Astrocyte (in vitro differentiated cells and primary cell): ENCODE measurements around the gene FBN2. TPM values are rescaled to one million over a fixed set of nuclear protein-coding genes. Genes with fewer than 3 reads are reported as not detected.

ENCODE experiments used
- DNase-seq: peaks from one replicate; pipeline ENCODE4 v3.0.0-alpha.2; 2010; ENCODE audit warnings: low read depth
- FAIRE-seq: peaks from 2 replicates; lab custom pipeline; 2011; peaks lifted over from hg19 to GRCh38; lab: Jason Lieb, UNC
- H2AFZ ChIP-seq: 2 replicates; pipeline ENCODE4 v1.6.0; 2012; ENCODE audit warnings: low read depth, low read length, inconsistent platforms
- H3K27ac ChIP-seq: 2 replicates; pipeline ENCODE4 v1.5.1; 2011; ENCODE audit warnings: low read depth, low read length, inconsistent platforms
- H3K27me3 ChIP-seq: 2 replicates; pipeline ENCODE4 v1.6.0; 2011; ENCODE audit warnings: low read length, inconsistent platforms; ENCODE audit not compliant: insufficient read depth
- H3K36me3 ChIP-seq: 2 replicates; pipeline ENCODE4 v1.5.1; 2011; ENCODE audit warnings: low read length, inconsistent platforms; ENCODE audit not compliant: insufficient read depth
- H3K4me1 ChIP-seq: 2 replicates; pipeline ENCODE4 v1.5.1; 2011; ENCODE audit warnings: low read length, inconsistent platforms; ENCODE audit not compliant: insufficient read depth
- H3K4me2 ChIP-seq: 2 replicates; pipeline ENCODE4 v1.6.0; 2012; ENCODE audit warnings: low read length, inconsistent platforms
- H3K4me3 ChIP-seq: 2 replicates; pipeline ENCODE4 v1.5.1; 2011; ENCODE audit warnings: low read depth, mild to moderate bottlenecking, low read length, inconsistent platforms; ENCODE audit not compliant: insufficient read depth
- H3K79me2 ChIP-seq: 2 replicates; pipeline ENCODE4 v1.6.0; 2012; ENCODE audit warnings: mild to moderate bottlenecking, low read length, inconsistent platforms; ENCODE audit not compliant: insufficient read depth
- H3K9ac ChIP-seq: 2 replicates; pipeline ENCODE4 v1.6.0; 2012; ENCODE audit warnings: mild to moderate bottlenecking, low read length, inconsistent platforms
- H3K9me3 ChIP-seq: 2 replicates; pipeline ENCODE4 v1.5.1; 2012; ENCODE audit warnings: low read depth, mild to moderate bottlenecking, low read length, inconsistent platforms; ENCODE audit not compliant: insufficient read depth
- H4K20me1 ChIP-seq: 2 replicates; pipeline ENCODE4 v1.6.0; 2012; ENCODE audit warnings: low read length, inconsistent platforms; ENCODE audit not compliant: insufficient read depth
- H3K27ac Mint-ChIP-seq: one replicate; pipeline ENCODE4 v1.8.0; 2021; ENCODE audit warnings: mild to moderate bottlenecking, mixed read lengths; ENCODE audit not compliant: unreplicated experiment
- H3K27me3 Mint-ChIP-seq: one replicate; pipeline ENCODE4 v1.8.0; 2021; ENCODE audit warnings: low read depth, mixed read lengths; ENCODE audit not compliant: unreplicated experiment
- H3K36me3 Mint-ChIP-seq: one replicate; pipeline ENCODE4 v1.8.0; 2021; ENCODE audit warnings: low read depth, mixed read lengths; ENCODE audit not compliant: unreplicated experiment
- H3K4me1 Mint-ChIP-seq: one replicate; pipeline ENCODE4 v1.8.0; 2021; ENCODE audit warnings: low read depth, mixed read lengths; ENCODE audit not compliant: unreplicated experiment
- H3K4me3 Mint-ChIP-seq: one replicate; pipeline ENCODE4 v1.8.0; 2021; ENCODE audit warnings: mild to moderate bottlenecking, moderate library complexity, mixed read lengths; ENCODE audit not compliant: unreplicated experiment
- H3K9me3 Mint-ChIP-seq: one replicate; pipeline ENCODE4 v1.8.0; 2021; ENCODE audit warnings: mild to moderate bottlenecking, mixed read lengths; ENCODE audit not compliant: unreplicated experiment
- EZH2 ChIP-seq: IDR thresholded peaks from 2 replicates; pipeline ENCODE4 v1.6.1; 2012; ENCODE audit warnings: mild to moderate bottlenecking, low read length, inconsistent platforms; ENCODE audit not compliant: insufficient read depth
- total RNA-seq: library from RNA; stranded (reverse); gene quantifications from 2 replicates; pipeline ENCODE4 v1.2.1, GENCODE V29; 2021
- TF ChIP-seq, protein P1 (sequence below): IDR thresholded peaks from 2 replicates; pipeline ENCODE4 v1.5.1; 2011; ENCODE audit warnings: low read depth, mild to moderate bottlenecking, inconsistent platforms, low read length, moderate library complexity; ENCODE audit not compliant: insufficient read depth

Gene FBN2
- total RNA-seq, 1 donor from 2014 or later: 176 TPM

DNA sequence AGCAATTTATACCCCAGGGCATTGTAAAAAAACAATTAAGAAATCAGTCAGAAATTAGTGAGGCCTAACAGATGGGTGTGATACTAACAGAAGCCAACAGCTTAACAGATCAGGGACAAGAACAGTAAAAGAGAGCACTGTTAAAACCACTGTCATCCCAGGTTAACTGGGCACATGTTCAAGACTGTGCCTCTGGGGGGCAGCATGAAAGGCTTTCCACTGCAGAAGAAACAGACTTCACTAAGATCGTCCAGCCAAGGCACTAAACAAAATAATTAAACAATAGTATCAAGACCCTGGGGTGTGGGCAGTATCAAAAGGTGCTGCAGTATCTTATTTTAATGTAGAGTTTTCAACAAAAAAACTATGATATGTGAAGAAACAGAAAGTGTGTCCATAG is 43.5 kb downstream of the FBN2 start:
- Histone ChIP-seq H3K9ac (no peak overlapping the region), H3K79me2 (no peaks in the 10 kb centered on the region), H3K36me3 (no peaks in the 10 kb centered on the region), H3K27ac (no peak overlapping the region), H3K4me3 (no peak overlapping the region), H3K9me3 (no peaks in the 10 kb centered on the region), H3K4me1 (no peaks in the 10 kb centered on the region), H4K20me1 (no peaks in the 10 kb centered on the region), H3K4me2 (no peak overlapping the region), H2AFZ (no peak overlapping the region), H3K27me3 (no peaks in the 10 kb centered on the region)
- FAIRE-seq (no peak), DNase-seq (no peak)
- Mint-ChIP-seq H3K4me1 (peaks cover 10% of the 10 kb centered on the region), H3K9me3 (no peaks in the 10 kb centered on the region), H3K36me3 (peaks cover 2% of the 10 kb centered on the region), H3K27ac (no peak overlapping the region), H3K27me3 (no peaks in the 10 kb centered on the region), H3K4me3 (no peak overlapping the region)
- TF ChIP-seq, protein P1, sequence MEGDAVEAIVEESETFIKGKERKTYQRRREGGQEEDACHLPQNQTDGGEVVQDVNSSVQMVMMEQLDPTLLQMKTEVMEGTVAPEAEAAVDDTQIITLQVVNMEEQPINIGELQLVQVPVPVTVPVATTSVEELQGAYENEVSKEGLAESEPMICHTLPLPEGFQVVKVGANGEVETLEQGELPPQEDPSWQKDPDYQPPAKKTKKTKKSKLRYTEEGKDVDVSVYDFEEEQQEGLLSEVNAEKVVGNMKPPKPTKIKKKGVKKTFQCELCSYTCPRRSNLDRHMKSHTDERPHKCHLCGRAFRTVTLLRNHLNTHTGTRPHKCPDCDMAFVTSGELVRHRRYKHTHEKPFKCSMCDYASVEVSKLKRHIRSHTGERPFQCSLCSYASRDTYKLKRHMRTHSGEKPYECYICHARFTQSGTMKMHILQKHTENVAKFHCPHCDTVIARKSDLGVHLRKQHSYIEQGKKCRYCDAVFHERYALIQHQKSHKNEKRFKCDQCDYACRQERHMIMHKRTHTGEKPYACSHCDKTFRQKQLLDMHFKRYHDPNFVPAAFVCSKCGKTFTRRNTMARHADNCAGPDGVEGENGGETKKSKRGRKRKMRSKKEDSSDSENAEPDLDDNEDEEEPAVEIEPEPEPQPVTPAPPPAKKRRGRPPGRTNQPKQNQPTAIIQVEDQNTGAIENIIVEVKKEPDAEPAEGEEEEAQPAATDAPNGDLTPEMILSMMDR: peak; percentile 15
- TF ChIP-seq EZH2: no peak

DNA sequence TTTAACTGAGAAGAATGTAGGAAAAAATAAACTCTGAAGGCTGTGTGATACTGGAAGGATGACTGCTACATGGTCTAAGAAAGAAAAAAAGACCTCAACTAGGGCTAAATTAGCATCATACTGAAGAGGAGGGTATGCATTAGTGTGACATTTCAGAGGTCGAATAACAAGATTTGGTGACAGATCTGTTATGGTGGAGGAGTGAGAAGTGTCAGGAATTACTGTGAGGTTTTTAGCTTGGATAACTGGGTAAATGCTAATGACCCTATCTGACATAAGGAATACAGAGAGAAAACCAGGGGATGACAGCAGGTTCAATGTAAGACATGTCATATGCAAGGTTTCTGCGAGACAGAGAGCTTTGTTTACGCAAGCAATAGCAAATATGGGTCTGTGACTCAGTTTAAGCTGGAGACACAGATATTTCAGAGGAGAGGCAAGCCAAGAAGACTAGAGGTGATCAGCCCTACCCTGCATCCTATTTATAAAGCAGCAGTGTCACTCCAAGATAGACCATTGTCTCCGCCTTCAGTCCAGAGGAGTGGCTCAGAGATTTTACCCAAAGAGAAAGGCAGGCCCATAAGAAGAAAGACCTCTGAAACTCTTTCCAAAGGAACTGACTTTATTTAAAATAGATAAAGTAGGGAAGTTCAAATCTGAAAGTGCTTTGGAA is 44.3 kb downstream of the FBN2 start:
- peaks cover 10% of the 10 kb centered on the region for H3K4me1 Mint-ChIP-seq
- no peak overlapping the region for H2AFZ ChIP-seq
- H3K4me3 ChIP-seq: no peak overlapping the region
- no peak overlapping the region for H3K27ac Mint-ChIP-seq
- H4K20me1 ChIP-seq: no peaks in the 10 kb centered on the region
- no peak overlapping the region for H3K4me3 Mint-ChIP-seq
- no peaks in the 10 kb centered on the region for H3K27me3 Mint-ChIP-seq
- no peak for TF ChIP-seq EZH2
- TF ChIP-seq, protein P1: no peak
- H3K4me1 ChIP-seq: no peaks in the 10 kb centered on the region
- no peaks in the 10 kb centered on the region for H3K9me3 ChIP-seq
- no peaks in the 10 kb centered on the region for H3K9me3 Mint-ChIP-seq
- no peaks in the 10 kb centered on the region for H3K79me2 ChIP-seq
- DNase-seq: no peak
- no peaks in the 10 kb centered on the region for H3K36me3 ChIP-seq
- no peak overlapping the region for H3K27ac ChIP-seq
- H3K36me3 Mint-ChIP-seq: peaks cover 2% of the 10 kb centered on the region
- H3K27me3 ChIP-seq: no peaks in the 10 kb centered on the region
- no peak for FAIRE-seq
- no peak overlapping the region for H3K4me2 ChIP-seq
- no peak overlapping the region for H3K9ac ChIP-seq

DNA sequence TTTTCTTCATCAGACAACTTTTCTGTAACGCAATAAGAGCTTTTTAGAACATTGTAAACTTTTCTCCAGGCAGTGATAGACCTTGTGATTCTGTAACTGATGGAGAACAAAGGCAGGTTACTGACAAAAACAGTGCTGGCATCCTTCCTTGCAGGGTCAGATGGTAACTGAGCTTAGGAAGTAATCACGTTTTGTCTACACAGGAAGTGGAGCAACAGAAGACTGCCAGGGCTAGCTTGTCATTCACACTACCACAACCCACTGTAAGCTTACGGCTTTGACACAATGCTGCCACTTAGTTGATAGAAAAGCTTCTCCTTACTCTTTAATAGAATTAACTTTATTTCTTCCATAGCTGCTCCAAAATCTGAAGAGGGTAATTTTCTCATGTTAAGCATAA is 46.8 kb downstream of the FBN2 start:
- FAIRE-seq (no peak), DNase-seq (no peak)
- Histone ChIP-seq H3K27ac (no peak overlapping the region), H3K27me3 (no peaks in the 10 kb centered on the region), H3K4me2 (no peak overlapping the region), H3K79me2 (no peaks in the 10 kb centered on the region), H3K36me3 (no peaks in the 10 kb centered on the region), H4K20me1 (no peaks in the 10 kb centered on the region), H3K9ac (no peak overlapping the region), H3K4me3 (no peak overlapping the region), H3K4me1 (no peaks in the 10 kb centered on the region), H3K9me3 (no peaks in the 10 kb centered on the region), H2AFZ (no peak overlapping the region)
- Mint-ChIP-seq H3K4me1 (peaks cover 10% of the 10 kb centered on the region), H3K9me3 (no peaks in the 10 kb centered on the region), H3K4me3 (no peak overlapping the region), H3K27me3 (no peaks in the 10 kb centered on the region), H3K27ac (no peak overlapping the region), H3K36me3 (peaks cover 2% of the 10 kb centered on the region)
- no peak for TF ChIP-seq EZH2
- TF ChIP-seq, protein P1: no peak
